ENCODE data around the gene ZBTB43.

Gene ZBTB43

DNA sequence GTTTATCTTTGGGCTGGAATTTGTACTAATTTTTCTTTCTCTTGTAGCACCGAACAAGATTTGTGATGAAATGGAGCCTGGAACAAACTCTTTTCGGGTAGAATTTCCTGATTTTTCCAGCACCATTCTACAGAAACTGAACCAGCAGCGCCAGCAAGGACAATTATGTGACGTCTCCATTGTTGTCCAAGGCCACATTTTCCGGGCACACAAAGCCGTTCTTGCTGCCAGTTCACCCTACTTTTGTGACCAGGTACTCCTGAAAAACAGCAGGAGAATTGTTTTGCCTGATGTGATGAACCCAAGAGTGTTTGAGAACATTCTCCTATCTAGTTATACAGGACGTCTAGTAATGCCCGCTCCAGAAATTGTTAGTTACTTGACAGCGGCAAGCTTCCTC lies 27.6 kb downstream of the ZBTB43 start:
- DNase-seq = no peak

DNA sequence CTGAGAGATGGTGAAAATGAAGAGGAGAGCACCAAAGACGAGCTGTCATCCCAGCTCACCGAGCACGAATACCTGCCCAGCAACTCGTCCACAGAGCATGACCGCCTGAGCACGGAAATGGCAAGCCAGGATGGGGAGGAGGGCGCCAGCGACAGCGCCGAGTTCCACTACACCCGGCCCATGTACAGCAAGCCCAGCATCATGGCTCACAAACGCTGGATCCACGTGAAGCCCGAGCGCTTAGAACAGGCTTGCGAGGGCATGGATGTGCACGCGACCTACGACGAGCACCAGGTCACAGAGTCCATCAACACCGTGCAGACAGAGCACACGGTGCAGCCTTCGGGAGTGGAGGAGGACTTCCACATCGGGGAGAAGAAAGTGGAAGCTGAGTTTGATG lies 28.2 kb downstream of the ZBTB43 start:
- DNase-seq = no peak

DNA sequence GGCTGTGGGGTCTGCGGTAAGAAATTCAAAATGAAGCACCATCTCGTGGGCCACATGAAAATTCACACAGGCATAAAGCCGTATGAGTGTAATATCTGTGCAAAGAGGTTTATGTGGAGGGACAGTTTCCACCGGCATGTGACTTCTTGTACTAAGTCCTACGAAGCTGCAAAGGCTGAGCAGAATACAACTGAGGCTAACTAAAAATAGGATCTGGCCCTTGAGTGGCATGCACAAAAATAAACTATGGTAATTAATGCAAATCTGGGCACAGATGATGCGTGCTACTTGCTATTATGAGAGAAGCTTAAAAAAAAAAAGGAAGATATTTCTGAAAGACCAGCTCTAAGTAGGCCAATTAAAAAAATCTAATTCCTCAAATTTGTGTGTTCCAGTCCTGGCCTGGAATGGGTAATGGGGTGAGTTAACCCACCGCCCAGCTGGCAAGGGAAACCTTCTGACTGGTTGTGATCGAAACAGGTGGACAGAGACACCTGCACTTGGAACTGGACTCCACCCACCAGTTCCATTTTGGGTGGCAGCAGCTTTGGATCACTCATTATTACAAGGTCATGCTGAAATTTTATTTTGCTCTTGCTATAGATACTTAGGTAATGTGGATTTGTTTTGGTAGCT lies 29.0 kb downstream of the ZBTB43 start:
- DNase-seq = no peak

DNA sequence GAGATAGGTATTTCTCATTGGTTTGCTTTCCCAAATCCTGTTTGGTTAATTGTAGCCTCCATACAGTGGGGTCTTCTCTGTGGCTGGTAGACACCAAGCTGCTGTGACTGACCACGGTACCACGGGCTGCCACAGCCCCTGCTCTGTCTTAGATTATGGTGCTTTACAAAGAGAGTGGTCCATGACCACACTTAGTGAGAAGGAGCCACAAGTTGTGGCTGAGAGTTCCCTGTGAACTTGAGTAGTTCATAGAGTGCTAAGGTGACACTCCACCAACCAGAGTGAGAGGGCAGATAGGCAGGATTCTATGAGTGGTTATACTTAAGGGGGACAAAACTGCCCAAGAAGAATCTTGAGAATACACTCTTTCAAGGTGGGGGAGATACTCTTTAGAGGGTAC lies 29.8 kb downstream of the ZBTB43 start:
- no peak for DNase-seq

DNA sequence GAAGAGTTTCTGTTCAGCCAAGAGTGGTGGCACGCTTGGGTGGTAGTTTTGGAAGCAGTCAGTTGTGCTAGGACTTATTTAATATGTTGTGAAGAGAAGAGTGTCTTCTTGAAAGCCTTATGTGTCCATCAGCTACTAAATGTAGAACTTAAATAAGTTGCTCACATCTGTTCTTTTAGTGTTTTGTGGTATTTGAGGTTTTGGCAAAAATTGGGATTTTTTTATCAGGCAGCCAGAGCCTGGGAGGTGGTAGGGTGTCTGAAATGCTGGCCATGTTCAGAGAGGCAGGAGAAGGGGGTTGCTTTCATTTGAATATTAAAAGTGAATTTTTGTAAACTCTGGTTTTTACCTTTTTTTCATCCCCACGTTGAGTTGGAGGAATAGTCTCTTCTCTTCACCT lies 31.4 kb downstream of the ZBTB43 start:
- no peak for DNase-seq

DNA sequence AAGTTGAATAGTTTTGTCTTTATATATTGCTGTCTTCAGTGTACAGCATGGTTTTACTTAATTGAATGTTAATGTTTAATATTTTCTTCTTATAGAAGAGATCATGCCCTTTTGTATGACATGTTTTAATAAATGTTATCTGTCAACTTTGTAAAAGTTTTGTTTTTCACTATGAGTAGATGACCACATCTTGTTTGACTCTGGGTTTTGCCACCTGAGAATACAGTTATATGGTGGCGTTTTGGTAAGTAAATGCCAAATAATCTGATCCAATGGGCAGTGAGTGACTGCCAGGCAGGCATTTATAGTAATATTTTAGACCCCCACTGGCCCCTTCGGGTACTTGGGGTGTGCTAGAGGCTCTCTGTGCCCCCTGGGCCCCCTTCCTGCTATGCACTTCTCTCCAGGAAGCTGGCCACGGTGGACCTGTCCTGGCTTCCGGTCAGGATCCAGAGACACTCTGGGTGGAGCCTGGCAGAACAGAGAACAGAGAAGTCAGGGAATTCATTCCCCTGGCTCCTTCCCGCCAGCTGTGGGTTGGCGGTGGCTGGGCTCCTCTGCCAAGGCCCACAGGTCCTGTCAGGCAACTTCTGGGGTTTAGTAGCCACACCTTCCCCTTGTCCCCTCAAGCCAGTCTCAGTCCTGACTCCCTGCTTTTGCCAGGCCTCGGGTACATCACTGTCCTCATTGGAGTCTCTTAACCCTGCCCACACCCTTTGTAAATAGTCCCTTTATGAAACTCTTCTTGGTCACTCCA lies 33.4 kb downstream of the ZBTB43 start:
- DNase-seq = no peak

DNA sequence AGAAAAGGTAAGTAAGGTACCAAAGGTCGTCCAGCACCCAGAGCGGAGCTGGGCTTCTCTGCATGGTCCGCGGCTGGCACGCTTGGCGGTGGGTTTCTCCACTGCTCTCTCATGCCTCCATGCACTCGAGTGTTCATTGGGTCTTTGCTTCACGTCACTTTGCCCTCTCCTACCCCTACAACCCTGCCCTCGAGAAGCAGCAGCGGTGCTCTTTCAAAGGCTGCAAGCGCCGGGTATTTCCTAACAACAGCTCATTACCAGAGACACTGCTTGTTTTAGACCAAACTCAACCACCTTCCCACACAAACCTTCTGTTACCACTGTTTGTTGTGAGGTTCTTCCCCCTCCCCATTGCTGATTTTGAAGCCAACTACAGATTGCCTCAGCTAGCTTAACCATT lies 34.1 kb downstream of the ZBTB43 start:
- DNase-seq = no peak

DNA sequence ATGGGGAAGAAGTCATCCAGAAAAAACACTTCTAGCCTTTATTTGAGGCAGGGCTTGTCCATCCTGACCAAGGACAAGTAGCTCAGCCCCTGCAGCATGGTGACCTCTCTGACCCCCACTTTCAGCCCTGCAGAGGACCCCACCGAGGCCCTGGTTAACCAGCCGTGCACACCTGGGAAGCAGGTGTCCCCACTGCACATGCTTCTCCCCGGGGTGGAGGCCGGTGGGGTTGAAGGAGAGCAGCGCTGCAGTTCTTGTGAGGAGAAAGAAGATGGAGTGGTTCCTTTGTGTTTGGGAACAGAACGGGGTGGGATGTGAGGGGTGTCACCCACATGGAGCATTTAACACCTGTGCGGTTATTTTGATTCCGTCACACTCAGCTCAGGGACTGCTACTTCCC lies 34.5 kb downstream of the ZBTB43 start:
- DNase-seq = no peak

DNA sequence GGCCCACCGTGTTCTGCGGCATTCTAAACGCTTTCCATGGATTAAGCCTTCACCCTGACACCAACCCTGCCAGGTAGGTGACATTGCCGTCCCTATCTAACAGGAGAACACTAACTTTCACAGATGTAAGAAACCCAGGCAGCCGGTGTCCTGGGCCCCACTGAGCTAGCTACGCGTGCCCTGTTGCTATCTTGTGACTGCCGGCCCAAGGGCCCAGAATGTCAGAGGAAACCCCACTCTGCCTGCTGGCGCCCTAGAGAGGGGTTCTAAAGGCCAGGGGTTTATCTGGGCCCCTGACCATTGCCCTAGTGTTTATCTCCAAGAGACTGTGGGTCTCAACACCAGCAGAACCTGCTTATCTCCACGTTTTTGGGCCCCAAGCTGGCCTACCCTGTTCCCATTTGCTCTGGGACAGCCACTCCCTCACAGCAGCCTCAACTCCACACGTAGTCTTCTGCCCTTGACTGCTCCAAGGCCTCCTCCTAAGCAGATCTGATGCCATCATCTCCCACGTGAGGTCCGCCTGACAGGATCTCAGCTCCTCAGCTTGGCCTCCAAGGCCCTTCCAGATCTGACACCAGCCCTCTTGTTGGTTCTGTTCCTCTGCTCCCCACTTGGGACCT lies 37.5 kb downstream of the ZBTB43 start:
- no peak for DNase-seq

DNA sequence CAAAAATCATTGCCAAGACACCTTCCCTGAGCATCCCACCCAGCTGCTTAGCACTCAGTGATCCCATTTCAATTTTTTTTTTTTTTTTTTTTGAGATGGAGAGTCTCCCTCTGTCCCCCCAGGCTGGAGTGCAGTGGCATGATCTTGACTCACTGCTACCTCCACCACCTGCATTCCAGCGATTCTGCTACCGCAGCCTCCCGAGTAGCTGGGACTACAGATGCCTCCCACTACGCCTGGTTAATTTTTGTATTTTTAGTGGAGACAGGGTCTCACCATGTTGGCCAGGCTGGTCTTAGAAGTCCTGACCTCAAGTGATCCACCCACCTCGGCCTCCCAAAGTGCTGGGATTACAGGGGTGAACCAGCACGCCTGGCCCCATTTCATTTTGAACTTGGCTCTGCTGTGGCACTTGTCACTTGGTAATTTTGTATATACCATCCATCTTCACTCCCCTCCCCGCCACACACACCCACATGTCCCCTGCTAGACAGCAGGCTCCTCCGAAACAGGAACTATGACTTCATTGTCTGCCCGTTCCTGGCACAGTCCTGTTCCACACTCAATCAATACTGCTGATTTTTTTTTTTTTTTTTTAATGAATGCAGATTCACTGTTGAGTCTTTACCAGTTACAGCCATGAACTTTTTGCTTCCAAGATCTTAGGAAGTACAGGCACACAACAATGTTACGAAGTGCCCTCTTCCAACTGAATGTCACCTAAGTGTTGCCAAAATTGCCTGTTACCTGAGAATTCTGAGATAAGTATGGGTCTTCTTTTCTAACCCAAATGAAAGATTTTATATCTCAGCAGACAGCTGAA lies 38.3 kb downstream of the ZBTB43 start:
- no peak for DNase-seq

DNA sequence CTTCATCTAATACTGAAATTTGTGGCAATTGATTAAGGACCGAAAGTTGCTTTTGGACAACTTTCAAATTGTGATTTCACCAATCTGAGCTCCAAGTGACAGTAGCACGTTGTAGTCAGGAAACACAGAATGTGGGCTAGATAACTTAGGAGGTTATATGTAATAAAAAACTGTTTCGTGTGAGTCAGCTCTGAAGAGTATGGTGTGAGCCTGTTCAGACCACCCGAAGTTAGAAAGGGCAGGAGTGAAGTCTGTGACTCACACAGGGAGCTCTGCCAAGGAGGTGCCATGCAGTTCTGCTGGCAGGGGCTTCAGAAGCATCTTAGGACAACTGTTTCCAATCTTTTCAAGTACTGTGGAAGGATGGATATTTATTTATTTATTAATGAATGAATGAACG lies 39.2 kb downstream of the ZBTB43 start:
- no peak for DNase-seq

DNA sequence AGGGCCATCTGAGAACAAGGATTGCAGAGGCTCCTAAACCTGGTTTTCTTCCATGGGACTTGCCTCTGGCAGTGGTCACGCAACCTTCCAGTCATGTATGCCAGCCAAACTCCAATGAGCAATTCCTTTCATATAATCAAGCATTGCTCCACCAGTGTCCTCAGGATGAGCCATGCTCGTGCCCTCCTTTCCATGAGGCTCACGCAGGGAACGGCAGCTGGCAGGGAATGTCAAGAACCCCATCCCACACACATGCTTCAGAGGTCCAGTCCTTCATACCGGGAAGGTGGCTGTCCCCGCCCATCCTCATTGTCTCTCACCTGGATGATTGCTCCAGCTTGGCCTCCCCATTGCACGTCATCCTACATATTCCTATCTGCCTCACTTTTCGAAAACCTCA lies 42.2 kb downstream of the ZBTB43 start:
- DNase-seq = no peak

DNA sequence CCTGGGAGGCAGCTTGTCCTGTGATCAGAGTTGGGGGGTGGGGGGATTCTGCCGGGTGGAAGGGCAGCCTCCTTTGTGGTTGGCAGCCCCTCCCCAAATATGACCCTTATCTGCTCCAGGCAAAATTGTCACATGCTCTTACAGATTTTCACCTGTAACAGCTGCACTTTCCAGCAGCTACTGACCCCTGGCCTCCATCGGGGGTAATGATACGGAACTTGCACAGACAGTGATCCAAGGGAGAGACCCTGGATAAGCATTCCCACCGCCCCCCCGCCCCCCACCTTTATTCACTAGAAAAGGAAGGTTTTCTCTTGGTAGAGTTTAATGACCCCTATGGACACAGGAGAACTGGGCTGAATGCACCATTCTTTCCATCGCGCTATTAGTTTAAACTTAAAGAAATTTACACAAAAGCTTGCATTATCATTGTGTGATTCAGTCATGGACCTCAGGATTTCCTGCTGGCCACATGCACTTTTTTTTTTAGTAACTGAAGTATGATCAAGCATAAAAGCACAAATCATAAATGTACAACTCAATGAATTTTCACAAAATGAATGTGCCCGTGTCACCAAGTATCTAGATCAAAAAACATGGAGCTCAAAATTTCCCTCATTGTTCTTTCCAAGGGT lies 44.9 kb downstream of the ZBTB43 start:
- DNase-seq = no peak

DNA sequence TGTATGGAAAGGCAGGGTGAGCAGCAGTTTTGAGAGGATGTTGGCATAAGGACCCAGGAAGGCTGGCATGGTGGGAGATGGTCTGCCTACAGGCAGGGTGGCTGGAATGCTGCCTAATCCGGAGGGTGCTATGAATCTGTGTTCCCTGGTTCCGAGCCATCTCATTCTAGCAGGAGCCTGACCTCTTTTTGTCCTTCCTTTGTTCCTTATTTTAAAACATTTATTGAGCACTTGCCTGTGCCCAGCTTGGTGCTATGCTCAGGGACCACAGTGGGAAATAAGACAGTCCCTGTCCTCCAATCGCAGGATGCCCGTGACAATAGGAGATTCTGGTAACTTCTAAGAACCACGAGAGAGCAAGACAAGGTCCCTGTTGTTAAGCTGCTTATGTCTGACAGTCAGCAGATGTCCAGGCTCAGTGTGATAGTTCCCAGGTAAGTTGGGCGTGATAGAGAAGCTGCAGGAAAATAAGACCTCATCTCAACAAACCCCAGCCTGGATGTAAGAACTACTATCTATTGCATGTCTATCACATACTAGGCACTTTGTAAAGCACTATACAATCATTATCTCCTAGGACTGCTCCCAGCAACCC lies 46.5 kb downstream of the ZBTB43 start:
- DNase-seq = no peak

DNA sequence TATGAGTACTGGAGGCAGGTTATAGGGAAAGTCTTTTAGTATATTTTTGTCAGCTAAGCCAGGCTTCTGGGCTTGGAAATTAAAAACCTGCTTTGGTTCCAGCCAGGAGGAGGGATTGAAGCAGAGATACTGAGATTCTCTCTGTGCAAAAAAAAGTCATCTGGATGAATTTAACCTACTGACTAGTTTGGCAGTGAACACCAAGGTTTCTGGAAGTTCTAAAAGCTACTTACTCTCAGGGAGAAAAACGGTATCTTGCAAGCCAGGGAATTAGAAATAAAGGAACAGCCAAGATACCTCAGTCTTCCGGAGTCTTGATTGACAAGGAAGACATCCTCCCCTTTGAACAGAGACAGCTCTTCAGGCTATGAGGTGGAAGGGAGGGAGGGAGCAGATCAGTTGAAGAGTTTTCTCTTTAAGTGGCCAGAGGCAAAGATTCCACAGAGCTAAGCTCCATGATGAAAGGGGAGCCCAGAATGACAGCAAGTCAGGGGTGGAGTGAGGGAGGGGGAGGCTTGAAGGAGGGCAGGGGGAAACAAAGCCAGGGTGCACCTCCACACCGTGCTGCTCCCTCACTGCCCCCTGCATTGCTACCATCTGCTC lies 47.3 kb downstream of the ZBTB43 start:
- no peak for DNase-seq

DNA sequence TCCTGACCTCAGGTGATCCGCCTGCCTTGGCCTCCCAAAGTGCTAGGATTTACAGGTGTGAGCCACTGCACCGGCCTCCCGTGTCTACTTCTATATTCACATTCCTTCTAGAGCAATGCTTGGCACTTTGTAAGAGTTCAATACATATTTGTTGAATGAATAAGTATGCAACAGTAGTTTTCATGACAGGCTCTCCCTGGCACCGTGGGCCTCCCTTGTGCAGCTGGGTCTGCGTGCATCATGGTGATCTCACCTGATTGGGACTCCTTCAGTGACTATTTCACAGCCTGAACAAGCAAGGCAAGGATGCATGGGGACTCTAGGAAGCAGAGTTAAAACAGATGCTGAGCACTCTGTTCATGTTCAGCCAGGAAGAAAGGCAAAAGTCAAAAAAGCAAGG lies 48.8 kb downstream of the ZBTB43 start:
- DNase-seq = no peak

DNA sequence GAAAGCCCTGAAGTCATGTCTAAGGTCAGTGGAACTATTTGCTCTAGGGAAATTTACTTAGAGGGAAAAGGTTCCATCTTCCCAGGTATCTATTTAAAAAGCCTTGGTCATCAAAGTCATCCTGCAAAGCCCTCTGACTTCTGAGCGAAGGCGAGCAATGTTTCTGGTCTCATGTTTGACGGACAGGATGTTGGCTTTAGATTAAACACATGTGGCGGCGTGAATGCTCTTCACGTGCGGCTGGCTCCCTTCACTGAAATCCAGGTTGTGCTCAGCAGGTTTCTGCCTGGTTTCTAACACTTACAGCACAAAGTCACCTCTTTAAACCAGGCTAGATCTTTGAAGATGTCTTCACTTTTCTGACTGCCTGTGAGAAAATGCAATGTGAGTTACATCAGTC lies 49.9 kb downstream of the ZBTB43 start:
- DNase-seq = peak in 1 of 3 experiments; percentile 13

DNA sequence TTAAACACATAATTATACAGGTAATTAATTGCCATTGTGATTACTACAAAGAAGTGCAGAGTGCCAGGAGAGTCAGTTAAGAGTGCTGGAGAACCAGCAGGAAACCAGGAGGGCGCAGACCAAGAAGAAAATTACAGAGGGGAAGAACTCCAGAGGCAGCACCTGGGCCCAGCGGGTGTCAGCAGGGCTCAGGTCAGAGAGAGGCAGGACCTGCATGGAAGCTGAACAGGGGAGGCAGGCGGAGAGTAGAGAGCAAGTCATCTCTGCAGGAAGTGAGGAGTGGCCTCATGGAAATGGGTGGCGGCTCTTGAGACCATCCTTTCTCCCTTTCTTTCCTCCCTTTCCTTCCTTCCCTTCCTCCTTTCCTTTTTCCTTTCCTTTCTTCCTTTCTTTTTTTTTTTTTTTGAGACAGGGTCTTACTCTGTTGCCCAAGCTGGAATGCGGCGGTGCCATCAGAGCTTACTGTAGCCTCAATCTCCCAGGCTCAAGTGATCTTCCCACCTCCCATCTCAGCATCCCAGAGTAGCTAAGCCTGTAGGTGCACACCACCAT lies 51.6 kb downstream of the ZBTB43 start:
- peak in 2 of 3 experiments; percentile 83 to 95 for DNase-seq

DNA sequence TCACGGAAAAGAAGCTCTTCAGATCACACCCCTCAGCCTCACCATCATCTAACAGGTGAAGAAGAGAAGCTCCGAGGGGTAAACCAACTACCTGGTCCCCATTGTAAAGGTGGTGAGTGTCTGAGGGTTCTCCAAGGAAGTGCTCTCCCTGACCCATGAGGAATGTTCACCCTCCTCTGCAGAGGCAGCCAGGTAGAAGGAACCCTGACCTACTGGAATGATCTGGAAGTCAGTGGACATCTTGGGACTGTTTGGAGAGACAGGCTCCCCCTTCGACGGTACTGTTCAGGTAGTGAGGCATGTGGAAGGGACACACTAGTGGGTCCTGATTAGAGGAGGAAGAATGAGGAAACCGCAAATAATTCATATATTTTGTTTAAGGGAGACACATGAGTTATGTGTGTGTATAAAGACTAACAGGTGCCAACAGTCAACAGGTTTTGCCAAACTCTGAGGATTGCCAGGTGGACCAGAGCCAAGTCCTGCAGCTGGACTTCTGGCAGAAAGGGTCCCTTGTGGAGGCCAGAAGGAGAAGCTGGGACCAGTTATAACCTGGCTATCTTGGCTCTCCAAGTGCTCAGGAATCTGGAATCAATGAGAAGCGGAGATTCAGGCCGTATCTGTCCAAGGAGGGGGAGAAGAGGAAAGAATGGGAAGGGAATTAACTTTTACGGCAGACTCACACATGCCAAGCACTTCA lies 52.6 kb downstream of the ZBTB43 start:
- DNase-seq = no peak

DNA sequence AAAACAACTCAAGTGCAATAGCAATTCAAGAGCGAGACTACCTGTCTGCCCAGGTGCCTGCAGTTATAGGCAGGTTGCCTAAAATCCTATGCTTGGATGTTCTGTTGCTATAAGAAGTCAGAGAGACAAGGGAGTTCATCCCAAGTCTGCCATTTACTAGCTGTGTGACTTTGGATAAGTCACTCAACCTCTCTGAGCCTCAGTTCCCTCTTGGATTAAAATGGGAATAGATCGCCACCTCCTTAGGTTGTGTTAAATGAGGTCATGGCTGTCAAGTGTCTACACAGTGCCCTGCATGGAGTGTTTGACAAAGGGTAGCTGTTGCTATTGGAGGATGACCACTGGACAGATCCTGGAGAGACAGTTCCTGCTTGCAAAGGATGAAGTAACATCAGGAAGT lies 54.3 kb downstream of the ZBTB43 start:
- DNase-seq = no peak

DNA sequence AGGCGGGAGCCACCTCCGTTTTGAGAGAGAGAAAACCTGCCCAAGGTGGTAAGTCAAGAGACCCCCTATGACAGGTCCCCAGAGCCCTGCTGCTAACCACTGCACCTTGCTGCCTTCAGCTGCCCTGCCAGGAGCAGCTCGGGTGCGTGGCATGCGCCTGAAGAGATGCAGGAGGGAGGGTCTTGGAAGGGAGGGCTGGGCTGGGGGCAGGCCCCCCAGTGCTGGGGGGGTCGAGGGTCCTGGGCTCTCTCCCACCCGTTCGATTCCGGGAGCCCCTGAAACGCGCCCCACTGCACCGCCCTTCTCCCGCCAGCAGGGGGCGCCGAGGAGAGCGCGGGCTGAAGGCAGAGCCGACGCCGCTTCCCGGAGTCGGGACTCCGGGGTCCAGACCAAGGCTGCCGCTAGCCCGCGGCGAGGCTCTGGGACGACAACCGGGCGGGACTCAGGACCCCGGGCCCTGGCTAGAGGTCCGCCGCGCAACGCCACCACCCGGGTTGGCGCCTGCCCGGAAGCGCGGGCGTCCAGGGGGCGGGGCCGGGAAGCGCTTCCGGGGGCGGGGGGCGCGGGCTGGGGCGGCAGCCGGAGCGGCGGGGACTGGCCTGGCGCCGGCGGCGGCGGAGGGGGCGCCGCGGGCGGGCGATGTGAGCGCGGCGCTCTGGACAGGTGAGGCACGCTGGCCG lies 55.4 kb downstream of the ZBTB43 start, which contains the start of gene ZBTB34:
Gene ZBTB34 (plus strand): TSS at position 563 of the 680 bp plus-strand sequence. CDS start 18,761 bp downstream, outside the sequence.
- DNase-seq = peak; percentile 47 to 92 (median 86)

All from NCI-H1417 (cell line).